KMS-11 (cell line): ENCODE measurements around the gene MRTFB.

Experiments used
- H2AFZ ChIP-seq: fragments of 200-600 bp; sonication (generic); 2 replicates; pipeline ENCODE4 v1.6.1; 2016; ENCODE audit warnings: antibody characterized with exemption, mixed run types, low read depth
- H3K27ac ChIP-seq: fragments of 200-600 bp; sonication (generic); 2 replicates; pipeline ENCODE4 v1.6.1; 2016; ENCODE audit warnings: mild to moderate bottlenecking, mixed run types
- H3K27me3 ChIP-seq: fragments of 200-600 bp; sonication (generic); 2 replicates; pipeline ENCODE4 v1.6.1; 2017; ENCODE audit warnings: mild to moderate bottlenecking, low read depth, mixed run types, moderate library complexity; ENCODE audit not compliant: insufficient read depth
- H3K36me3 ChIP-seq: fragments of 200-600 bp; sonication (generic); 2 replicates; pipeline ENCODE4 v1.6.1; 2017; ENCODE audit warnings: mild to moderate bottlenecking, mixed run types; ENCODE audit not compliant: insufficient read depth
- H3K4me1 ChIP-seq: fragments of 200-600 bp; sonication (generic); 2 replicates; pipeline ENCODE4 v1.6.1; 2016; ENCODE audit warnings: mild to moderate bottlenecking, low read depth, mixed run types; ENCODE audit not compliant: poor library complexity, severe bottlenecking
- H3K4me2 ChIP-seq: fragments of 200-600 bp; sonication (generic); 2 replicates; pipeline ENCODE4 v1.7.0; 2016; ENCODE audit warnings: mild to moderate bottlenecking, mixed run types
- H3K4me3 ChIP-seq: fragments of 200-600 bp; sonication (generic); IDR thresholded peaks from 2 replicates; pipeline ENCODE4 v1.6.1; 2017; ENCODE audit warnings: low read depth, low read length, mixed read lengths; ENCODE audit not compliant: insufficient read depth
- H3K79me2 ChIP-seq: fragments of 200-600 bp; sonication (generic); 2 replicates; pipeline ENCODE4 v1.6.1; 2016; ENCODE audit warnings: low read depth, mixed run types; ENCODE audit not compliant: insufficient read depth
- H3K9ac ChIP-seq: fragments of 200-600 bp; sonication (generic); 2 replicates; pipeline ENCODE4 v1.6.1; 2016; ENCODE audit warnings: mild to moderate bottlenecking, mixed run types
- H4K20me1 ChIP-seq: fragments of 200-600 bp; sonication (generic); 2 replicates; pipeline ENCODE4 v1.6.1; 2016; ENCODE audit warnings: mild to moderate bottlenecking, mixed run types; ENCODE audit not compliant: insufficient read depth
- TF ChIP-seq, protein P1 (sequence below): fragments of 200-600 bp; sonication (generic); conservative IDR thresholded peaks from 2 replicates; pipeline ENCODE4 v1.6.1; 2017; ENCODE audit warnings: low read depth, mild to moderate bottlenecking, antibody characterized with exemption, low read length, moderate library complexity, mixed read lengths

MRTFB gene

DNA sequence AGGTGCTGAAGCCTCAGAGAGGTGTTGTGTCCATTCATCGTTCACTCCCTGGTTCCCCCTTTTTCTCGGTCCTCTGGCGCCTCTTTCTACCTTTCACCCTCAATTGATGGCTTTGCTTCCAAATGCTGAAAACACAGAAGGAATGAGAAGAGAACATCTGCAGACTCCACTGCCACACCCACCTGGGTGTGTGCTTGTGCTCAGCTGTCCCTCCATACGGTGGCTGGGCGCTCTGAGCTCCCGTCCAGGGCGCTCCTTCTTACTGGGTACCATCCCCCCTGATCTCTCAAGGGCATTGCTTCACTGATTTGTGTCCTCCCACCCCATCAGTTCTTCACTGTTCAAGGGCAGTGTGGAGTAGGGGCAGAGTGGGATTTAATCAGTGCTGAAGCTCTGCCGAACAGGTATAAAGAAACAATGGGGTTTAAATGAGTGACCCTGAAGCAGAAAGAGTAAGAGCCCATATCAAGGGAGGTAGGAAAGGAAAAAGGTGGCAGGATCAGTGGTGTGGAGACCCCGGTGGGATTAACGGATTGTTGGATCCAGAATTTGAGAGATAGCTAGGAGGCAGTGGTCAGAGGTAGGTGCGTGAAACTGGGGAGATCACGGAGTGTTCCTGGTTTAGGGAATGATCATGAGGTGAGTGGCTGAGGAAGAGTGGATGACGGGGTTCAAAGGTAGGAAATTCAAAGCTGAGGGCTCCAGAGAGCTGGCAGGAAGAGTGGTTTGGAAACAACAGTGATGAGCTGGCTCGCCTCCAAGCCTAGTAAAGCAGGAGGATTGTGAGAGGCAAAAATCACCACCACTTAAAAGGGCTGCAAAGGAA lies 40.8 kb downstream of the MRTFB start:
- H3K79me2 ChIP-seq: no peaks in the 10 kb centered on the region
- H3K4me1 ChIP-seq: no peaks in the 10 kb centered on the region
- no peak overlapping the region for H2AFZ ChIP-seq
- TF ChIP-seq, protein P1, sequence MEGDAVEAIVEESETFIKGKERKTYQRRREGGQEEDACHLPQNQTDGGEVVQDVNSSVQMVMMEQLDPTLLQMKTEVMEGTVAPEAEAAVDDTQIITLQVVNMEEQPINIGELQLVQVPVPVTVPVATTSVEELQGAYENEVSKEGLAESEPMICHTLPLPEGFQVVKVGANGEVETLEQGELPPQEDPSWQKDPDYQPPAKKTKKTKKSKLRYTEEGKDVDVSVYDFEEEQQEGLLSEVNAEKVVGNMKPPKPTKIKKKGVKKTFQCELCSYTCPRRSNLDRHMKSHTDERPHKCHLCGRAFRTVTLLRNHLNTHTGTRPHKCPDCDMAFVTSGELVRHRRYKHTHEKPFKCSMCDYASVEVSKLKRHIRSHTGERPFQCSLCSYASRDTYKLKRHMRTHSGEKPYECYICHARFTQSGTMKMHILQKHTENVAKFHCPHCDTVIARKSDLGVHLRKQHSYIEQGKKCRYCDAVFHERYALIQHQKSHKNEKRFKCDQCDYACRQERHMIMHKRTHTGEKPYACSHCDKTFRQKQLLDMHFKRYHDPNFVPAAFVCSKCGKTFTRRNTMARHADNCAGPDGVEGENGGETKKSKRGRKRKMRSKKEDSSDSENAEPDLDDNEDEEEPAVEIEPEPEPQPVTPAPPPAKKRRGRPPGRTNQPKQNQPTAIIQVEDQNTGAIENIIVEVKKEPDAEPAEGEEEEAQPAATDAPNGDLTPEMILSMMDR: no peak
- H3K36me3 ChIP-seq: no peaks in the 10 kb centered on the region
- no peak overlapping the region for H3K4me3 ChIP-seq
- H3K27me3 ChIP-seq: no peaks in the 10 kb centered on the region
- H3K9ac ChIP-seq: no peak overlapping the region
- no peak overlapping the region for H3K27ac ChIP-seq
- no peak overlapping the region for H3K4me2 ChIP-seq
- no peaks in the 10 kb centered on the region for H4K20me1 ChIP-seq

DNA sequence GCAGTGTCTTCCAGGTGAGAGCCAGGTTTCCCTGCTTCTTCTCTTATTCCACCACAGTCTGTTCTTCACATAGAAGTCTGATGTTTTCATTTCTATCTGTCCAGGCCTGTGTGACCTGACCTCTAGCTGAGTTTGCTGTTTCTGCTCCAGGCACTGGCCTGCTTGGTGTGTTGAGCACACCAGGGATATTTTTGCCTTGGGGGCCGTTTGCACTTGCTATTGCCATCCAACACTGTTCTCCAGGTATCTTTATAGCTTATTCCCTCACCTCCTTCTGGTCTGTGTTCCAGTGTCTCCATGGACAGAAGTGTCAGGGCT lies 41.4 kb downstream of the MRTFB start:
- Histone ChIP-seq H3K4me3 (no peak overlapping the region), H3K4me1 (no peaks in the 10 kb centered on the region), H3K9ac (no peak overlapping the region), H2AFZ (no peak overlapping the region), H3K4me2 (no peak overlapping the region), H3K27me3 (no peaks in the 10 kb centered on the region), H3K27ac (no peak overlapping the region), H3K36me3 (0 out of 2 replicates have a peak, but pooled peaks cover 3% of the 10 kb centered on the region), H3K79me2 (no peaks in the 10 kb centered on the region), H4K20me1 (no peaks in the 10 kb centered on the region)
- TF ChIP-seq, protein P1: no peak

DNA sequence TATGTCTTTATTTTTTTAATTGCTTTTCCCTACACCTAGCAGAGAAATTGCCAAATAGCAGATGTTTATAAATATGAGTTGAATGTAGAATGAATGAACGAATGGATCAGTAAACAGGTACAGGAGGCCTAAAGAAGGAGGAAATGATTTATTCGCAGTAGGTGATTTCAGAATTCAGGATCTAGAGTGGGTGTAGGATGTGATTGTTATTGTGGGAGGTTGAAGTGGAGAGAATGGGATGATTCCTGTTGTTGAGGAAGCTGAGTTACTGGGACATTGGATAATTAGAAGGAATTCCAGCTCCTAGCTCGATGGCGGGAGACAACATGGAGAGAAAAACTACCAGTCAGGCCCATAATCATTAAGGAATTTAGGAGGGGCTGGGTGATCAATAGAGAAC lies 42.2 kb downstream of the MRTFB start:
- TF ChIP-seq, protein P1: no peak

DNA sequence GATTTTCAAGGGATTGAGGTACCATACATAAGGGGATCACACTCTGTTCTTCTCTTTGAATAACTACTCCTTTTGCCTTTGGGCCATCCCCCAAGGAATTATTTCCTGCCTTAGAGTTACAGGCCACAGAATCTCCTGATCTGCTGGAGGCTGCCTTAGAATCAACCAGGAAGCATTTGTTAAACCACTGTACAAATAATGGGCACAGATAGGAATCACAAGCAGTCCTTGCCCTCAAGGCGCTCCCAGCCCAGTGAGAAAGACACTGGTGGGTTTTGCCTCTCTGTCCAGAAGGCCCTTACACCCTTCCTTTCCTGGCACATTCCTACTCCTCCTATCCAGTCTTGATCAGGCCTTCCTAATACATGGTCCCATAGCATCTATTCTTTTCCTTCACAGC lies 45.9 kb downstream of the MRTFB start:
- H3K4me2 ChIP-seq: no peak overlapping the region
- H3K27ac ChIP-seq: no peak overlapping the region
- no peaks in the 10 kb centered on the region for H3K27me3 ChIP-seq
- TF ChIP-seq, protein P1: no peak
- H3K4me1 ChIP-seq: no peaks in the 10 kb centered on the region
- no peak overlapping the region for H2AFZ ChIP-seq
- no peak overlapping the region for H3K9ac ChIP-seq
- H3K4me3 ChIP-seq: no peak overlapping the region
- no peaks in the 10 kb centered on the region for H3K79me2 ChIP-seq
- H4K20me1 ChIP-seq: no peaks in the 10 kb centered on the region
- H3K36me3 ChIP-seq: peaks cover 4% of the 10 kb centered on the region; the same call in 1 of the 2 replicates

More for the DNA sequence above, 42.2 kb downstream of the MRTFB start:
- Histone ChIP-seq H3K4me1 (no peaks in the 10 kb centered on the region), H3K4me2 (no peak overlapping the region), H3K4me3 (no peak overlapping the region), H3K36me3 (0 out of 2 replicates have a peak, but pooled peaks cover 4% of the 10 kb centered on the region), H3K9ac (no peak overlapping the region), H3K27ac (no peak overlapping the region), H2AFZ (no peak overlapping the region), H3K79me2 (no peaks in the 10 kb centered on the region), H4K20me1 (no peaks in the 10 kb centered on the region), H3K27me3 (no peaks in the 10 kb centered on the region)
